ENCODE data around the gene MSH3.

DNA sequence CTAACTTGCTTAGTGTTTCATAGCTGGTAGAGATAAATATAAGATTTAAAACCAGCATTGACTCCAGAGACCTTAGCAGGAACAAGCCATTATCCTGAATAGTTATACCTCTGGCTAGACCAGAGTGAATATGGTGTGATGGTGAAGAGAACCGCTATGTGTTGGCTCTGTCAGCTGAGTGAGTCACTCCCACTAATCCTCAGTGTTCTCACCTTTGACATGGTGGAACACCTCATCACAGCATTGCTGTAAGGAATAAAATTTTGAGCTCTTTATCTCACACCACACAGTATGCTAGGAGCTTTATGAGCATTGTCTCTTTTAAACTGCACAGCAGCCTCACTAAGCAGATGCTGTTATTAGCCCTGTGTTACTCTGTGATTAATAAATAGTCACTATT lies 91.0 kb downstream of the MSH3 start:
- TF ChIP-seq ZNF274 (IDR thresholded peaks at IDR 0.05; ENCODE audit: low read depth, low read length) (no peak), SUZ12 (IDR thresholded peaks at IDR 0.05; ENCODE audit: extremely low read depth, insufficient read depth, insufficient read length) (no peak)
